Measurements from ENCODE around the gene QSOX1. TPM values are rescaled to one million over a fixed set of nuclear protein-coding genes. Genes with fewer than 3 reads are reported as not detected.
A peak's percentile ranks its signal among the peaks of the same experiment; 100 is the strongest.

Gene QSOX1
- total and polyA plus RNA-seq, 8 donors: 67.5 to 143 (median 112) TPM

DNA sequence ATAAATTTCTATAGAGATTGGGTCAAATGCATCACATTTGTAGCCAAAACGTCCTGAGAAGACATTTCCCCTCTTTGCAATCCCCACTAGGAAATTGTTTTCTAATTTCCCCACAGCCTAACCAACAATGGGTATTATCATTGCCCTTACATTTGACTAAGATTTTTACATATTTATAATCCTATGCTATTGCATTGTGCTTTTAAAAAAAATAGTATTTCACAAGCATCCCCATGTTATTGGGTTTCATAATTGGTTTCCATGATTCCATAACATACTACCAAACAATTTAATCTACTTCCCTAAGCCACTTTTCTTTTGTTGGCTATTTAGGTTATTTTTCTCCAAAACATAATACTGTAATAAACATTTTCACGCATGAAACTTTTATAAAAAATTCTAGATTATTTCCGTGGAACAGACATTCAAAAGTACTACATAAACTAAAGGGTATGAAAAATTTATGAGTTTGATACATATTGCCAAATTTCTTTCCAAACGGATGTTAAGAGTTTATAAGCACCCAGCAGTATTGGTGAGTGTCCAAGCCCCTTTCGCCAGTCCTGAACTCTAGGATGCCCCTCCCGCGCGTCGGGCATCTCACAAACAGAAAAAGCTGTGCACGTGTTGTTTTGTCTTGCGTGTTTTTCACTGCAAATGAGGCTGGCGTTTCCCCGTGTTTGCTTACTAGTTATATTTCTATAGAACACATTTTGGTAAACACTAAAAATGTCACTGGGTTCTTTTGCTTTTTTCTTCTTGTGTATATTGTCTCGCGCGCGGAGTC is 73.4 kb downstream of the QSOX1 start:
- Histone ChIP-seq H3K9me3 (no peaks in the 10 kb centered on the region), H3K4me3 (no peak overlapping the region), H3K36me3 (no peaks in the 10 kb centered on the region), H3K27me3 (peaks cover 0 to 56% (median 13%) of the 10 kb centered on the region in 4 donors), H3K4me1 (peaks cover 6 to 13% (median 7%) of the 10 kb centered on the region in 3 donors), H3K27ac (no peak overlapping the region)
- DNase-seq: no peak
- no peak for FAIRE-seq
- no peak for ATAC-seq
- TF ChIP-seq, protein P1, sequence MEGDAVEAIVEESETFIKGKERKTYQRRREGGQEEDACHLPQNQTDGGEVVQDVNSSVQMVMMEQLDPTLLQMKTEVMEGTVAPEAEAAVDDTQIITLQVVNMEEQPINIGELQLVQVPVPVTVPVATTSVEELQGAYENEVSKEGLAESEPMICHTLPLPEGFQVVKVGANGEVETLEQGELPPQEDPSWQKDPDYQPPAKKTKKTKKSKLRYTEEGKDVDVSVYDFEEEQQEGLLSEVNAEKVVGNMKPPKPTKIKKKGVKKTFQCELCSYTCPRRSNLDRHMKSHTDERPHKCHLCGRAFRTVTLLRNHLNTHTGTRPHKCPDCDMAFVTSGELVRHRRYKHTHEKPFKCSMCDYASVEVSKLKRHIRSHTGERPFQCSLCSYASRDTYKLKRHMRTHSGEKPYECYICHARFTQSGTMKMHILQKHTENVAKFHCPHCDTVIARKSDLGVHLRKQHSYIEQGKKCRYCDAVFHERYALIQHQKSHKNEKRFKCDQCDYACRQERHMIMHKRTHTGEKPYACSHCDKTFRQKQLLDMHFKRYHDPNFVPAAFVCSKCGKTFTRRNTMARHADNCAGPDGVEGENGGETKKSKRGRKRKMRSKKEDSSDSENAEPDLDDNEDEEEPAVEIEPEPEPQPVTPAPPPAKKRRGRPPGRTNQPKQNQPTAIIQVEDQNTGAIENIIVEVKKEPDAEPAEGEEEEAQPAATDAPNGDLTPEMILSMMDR (IDR thresholded peaks at IDR 0.05): no peak
- WGBS, 2 donors: 27 to 34% methylated on average over 17 of the region's 17 CpGs
- intact Hi-C loops (cut with DNase I): no loop called here

DNA sequence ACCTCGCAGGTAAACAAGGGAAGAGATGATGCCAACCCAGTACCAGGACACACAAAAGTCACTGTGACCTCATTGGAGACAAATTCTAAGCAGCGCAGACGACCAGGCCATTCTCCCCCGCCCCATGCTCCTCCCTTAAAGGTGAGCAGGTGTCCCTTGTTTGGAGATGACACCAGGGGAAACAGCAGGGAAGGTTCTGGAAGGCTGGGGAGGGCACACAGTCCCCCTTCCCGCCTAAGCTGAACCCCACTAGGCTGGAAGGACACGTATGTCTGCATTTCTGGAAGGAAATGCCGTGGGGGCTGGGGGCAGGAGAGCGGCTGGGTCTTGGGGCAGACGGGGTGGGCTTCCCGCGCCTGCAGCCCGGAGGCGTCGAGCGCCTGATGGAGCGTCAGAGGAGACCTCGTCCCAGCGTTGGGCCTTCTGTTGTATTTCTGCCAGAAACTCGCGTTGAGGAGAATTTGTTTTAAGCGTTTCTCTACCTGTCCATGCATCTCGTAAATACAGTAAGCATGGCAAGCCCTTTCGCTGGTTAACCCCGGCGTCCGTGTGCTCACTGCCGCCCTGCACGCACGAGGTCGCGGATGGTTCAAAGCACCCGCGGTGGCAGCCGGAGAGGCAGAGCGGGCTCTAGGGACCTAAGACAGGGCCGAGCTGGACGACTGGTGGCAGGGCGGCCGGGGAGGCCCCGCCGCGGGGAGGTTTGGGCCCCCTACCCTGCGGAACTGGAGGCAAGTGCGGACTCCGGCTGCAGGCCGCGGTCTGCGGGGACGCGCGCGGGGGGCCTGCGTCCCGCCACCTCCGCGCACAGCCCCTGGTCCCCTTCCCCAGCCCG is 74.2 kb downstream of the QSOX1 start:
- H3K4me1 ChIP-seq: peaks cover 6 to 13% (median 10%) of the 10 kb centered on the region in 3 donors
- TF ChIP-seq, protein P1 (IDR thresholded peaks at IDR 0.05): no peak
- ATAC-seq (peak; percentile 6 to 21 (median 9)), DNase-seq (no peak), FAIRE-seq (no peak)
- intact Hi-C loops (cut with DNase I): no loop called here
- H3K4me3 ChIP-seq: peak overlapping the region; percentile 29 to 66 (median 46)
- H3K9me3 ChIP-seq: no peaks in the 10 kb centered on the region
- WGBS, 2 donors: 8% methylated on average over 55 to 57 of the region's 57 CpGs
- H3K27me3 ChIP-seq: peaks cover 0 to 64% (median 16%) of the 10 kb centered on the region in 4 donors
- no peak overlapping the region for H3K27ac ChIP-seq
- H3K36me3 ChIP-seq: no peaks in the 10 kb centered on the region

DNA sequence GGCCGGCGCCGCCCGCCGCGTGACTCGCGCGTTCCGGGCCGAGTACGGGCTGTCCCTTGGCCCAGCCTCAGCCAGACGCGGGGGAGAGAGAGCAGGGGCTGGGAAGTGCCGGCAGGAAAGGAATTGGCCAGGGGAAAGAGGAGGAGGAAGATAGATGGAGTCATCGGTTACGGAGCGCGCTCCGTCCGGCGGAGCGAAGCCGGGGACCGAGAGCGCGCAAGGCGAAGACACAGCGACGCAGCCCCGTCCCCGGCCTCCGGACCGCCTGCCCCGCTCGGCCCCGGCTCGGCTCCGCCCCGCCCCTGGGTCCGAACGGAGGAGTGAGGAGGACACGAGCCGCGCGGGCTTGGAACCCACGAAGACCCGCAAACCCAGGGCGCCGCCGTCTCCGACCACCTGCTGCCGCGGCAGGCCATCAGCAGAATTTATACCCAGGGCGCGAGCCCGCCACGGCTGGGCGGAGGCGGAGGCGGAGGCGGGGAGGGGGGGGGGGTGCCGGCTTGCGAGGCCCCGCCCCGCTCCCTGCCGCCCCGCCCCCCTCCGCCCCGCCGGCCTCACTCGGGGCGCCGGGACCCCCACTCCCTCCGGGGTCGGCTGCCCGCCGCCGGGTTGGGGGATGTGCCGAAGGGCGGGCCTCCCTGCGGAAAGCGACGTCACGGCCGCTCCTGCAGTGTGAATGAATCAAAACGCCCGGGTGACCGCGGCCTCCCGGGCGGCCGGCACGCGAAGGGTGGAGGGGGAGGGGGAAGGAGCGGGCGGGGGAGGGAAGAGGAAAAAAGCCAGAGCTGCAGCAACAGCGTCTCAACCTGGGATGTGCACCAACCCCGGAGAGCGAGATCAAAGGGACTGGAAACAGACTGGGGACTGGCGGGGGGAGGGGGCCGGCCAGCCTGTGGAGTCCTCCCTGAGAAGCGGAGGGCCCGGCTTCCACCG is 75.1 kb downstream of the QSOX1 start, which contains the start of gene LHX4:
LHX4 (plus strand) TSS at position 782 of the 933 bp plus-strand sequence. CDS start 266 bp downstream, outside the sequence.
- peaks cover 0 to 71% (median 19%) of the 10 kb centered on the region in 4 donors for H3K27me3 ChIP-seq
- intact Hi-C loops (cut with DNase I): no loop called here
- ATAC-seq: peak; percentile 39 to 69 (median 54)
- peak within 1 kb of the TSS; percentile 29 to 66 (median 46) for H3K4me3 ChIP-seq
- DNase-seq: peak in 2 of 6 donors; percentile 72 to 80
- peaks cover 11 to 18% (median 11%) of the 10 kb centered on the region in 3 donors for H3K4me1 ChIP-seq
- 1% methylated on average over 75 to 104 of the region's 105 CpGs for WGBS, 2 donors
- no peak within 1 kb of the TSS for H3K27ac ChIP-seq
- H3K36me3 ChIP-seq: no peaks in the 10 kb centered on the region
- FAIRE-seq: no peak
- TF ChIP-seq, protein P1 (IDR thresholded peaks at IDR 0.05): no peak
- no peaks in the 10 kb centered on the region for H3K9me3 ChIP-seq

DNA sequence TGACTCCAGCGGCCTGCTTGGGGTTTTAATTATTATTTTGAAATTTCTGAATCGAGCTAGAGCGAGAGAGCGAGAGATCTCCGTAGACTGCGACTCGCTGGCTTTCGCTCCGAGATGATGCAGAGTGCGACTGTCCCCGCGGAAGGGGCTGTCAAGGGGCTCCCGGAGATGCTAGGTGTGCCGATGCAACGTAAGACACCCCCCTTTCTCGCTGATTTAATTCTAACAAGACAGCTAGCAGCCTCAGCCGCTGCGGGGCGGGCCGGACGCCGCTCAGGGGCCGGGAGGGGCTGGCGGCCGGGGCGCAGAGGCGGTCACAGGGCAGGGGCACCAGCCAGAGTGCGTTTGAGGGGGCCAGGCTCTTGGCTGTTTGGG is 75.7 kb downstream of the QSOX1 start:
- ATAC-seq: peak in 1 of 4 donors; percentile 5
- H3K4me3 ChIP-seq: peak overlapping the region; percentile 7 to 66 (median 38)
- WGBS, 2 donors: 1 to 2% methylated on average over 28 of the region's 28 CpGs
- H3K36me3 ChIP-seq: no peaks in the 10 kb centered on the region
- H3K9me3 ChIP-seq: no peaks in the 10 kb centered on the region
- peaks cover 11 to 24% (median 15%) of the 10 kb centered on the region in 3 donors for H3K4me1 ChIP-seq
- H3K27me3 ChIP-seq: peaks cover 0 to 77% (median 22%) of the 10 kb centered on the region in 4 donors
- TF ChIP-seq, protein P1 (IDR thresholded peaks at IDR 0.05): no peak
- no peak for FAIRE-seq
- DNase-seq: no peak
- H3K27ac ChIP-seq: no peak overlapping the region
- intact Hi-C loops (cut with DNase I): no loop called here

Data from pancreas (tissue), 10 donors.